ENCODE measurements around the gene LMOD3.

DNA sequence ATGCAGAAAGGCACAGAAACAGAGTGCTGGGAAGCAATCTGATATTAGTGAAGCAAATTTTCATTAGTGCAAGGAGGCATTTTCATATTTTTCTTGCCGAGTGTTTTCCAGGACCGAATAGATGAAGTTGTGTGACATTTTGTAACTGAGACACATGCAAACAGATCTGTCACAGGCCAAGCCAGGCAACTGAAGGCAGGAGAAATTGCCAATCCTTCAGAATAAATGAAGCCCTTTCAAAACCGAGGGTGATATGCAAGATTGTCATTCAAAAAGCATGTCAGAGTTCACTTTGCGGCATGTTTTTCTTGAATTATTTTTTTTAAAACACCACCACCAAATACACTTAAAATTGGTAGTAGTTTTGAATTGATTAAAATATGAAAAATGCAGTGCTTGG, 6.2 kb downstream of the LMOD3 start:
- TF ChIP-seq, protein P1, sequence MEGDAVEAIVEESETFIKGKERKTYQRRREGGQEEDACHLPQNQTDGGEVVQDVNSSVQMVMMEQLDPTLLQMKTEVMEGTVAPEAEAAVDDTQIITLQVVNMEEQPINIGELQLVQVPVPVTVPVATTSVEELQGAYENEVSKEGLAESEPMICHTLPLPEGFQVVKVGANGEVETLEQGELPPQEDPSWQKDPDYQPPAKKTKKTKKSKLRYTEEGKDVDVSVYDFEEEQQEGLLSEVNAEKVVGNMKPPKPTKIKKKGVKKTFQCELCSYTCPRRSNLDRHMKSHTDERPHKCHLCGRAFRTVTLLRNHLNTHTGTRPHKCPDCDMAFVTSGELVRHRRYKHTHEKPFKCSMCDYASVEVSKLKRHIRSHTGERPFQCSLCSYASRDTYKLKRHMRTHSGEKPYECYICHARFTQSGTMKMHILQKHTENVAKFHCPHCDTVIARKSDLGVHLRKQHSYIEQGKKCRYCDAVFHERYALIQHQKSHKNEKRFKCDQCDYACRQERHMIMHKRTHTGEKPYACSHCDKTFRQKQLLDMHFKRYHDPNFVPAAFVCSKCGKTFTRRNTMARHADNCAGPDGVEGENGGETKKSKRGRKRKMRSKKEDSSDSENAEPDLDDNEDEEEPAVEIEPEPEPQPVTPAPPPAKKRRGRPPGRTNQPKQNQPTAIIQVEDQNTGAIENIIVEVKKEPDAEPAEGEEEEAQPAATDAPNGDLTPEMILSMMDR (IDR thresholded peaks at IDR 0.05), result no peak
- TF ChIP-seq POLR2A (IDR thresholded peaks at IDR 0.05), result no peak

All from Peyer's patch (tissue), 4 donors.